ENCODE results near the gene CAGE1. TPM values are rescaled to one million over a fixed set of nuclear protein-coding genes. Genes with fewer than 3 reads are reported as not detected.

Gene CAGE1
- total RNA-seq, 2 experiments from 2014 or later = 0.16 to 0.18 TPM

DNA sequence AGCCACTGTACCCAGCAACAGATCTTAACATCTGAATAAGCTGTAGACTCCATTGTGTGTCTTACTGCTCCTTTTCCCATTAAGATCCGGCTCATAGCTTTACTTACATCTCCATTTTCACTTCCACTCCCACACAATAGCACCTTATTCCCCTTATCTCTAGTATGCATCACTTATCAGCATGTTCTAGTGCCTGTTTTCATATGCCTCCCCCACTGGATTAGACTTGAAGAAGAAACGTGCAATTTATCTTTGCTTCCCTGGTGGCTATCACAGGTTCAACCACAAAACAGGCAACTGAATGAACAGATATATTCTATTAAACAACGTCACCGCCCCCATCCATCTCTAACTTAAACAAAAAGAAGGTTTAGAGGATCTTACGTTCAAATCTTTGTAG lies 88.6 kb downstream of the CAGE1 start:
- Mint-ChIP-seq H3K4me1 (ENCODE audit: low read depth) (peaks cover 13% of the 10 kb centered on the region), H3K4me3 (no peak overlapping the region), H3K9me3 (ENCODE audit: insufficient read depth) (no peaks in the 10 kb centered on the region), H3K27ac (no peak overlapping the region), H3K27me3 (ENCODE audit: low read depth) (no peaks in the 10 kb centered on the region), H3K36me3 (ENCODE audit: low read depth) (peaks cover 76% of the 10 kb centered on the region)
- ATAC-seq (no peak), DNase-seq (no peak)
- POLR2A ChIA-PET = no interaction called here
- CTCF ChIA-PET = interaction anchor here (1.0 to 1.2 kb wide), 2 partner anchors 12 to 89 kb away, joined by 3 to 4 read pairs; partner anchors contain the start of genes CAGE1, RIOK1 and SSR1

- no peak for DNase-seq
- POLR2A ChIA-PET = no interaction called here
- H3K27ac Mint-ChIP-seq = no peak overlapping the region
These were observed 91.4 kb downstream of the CAGE1 start for GRCh38 chr6:7298113-7298512.

DNA sequence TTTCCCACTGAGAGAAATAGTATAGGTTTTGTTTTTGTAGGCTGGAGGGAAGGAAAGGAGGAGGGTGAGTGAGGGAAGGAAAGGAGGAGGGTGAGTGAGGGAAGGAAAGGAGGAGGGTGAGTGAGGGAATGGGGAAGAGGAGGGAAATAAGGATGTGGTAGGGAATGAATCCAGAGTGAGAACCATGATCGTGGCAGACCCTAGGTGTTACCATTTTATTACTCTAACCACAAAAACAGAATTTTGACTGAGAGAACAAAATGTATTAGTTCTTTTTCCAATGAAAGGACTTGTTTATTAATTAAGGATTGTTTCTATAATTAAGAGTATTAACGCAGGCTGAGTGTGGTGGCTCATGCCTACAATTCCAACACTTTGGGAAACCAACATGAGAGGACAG lies 92.9 kb downstream of the CAGE1 start:
- Mint-ChIP-seq H3K27ac (no peak overlapping the region), H3K36me3 (ENCODE audit: low read depth) (peaks cover 64% of the 10 kb centered on the region), H3K4me1 (ENCODE audit: low read depth) (no peaks in the 10 kb centered on the region), H3K9me3 (ENCODE audit: insufficient read depth) (no peaks in the 10 kb centered on the region), H3K27me3 (ENCODE audit: low read depth) (no peaks in the 10 kb centered on the region), H3K4me3 (no peak overlapping the region)
- POLR2A ChIA-PET = no interaction called here
- CTCF ChIA-PET = interaction anchor here (0.7 kb wide), 1 partner anchor 21 kb away, joined by 4 read pairs; no protein-coding TSS in a partner anchor
- no peak for ATAC-seq
- no peak for DNase-seq

More at GRCh38 chr6:7298113-7298512, 91.4 kb downstream of the CAGE1 start:
- no peak for ATAC-seq
- Mint-ChIP-seq H3K4me1 (ENCODE audit: low read depth) (no peaks in the 10 kb centered on the region), H3K27me3 (ENCODE audit: low read depth) (no peaks in the 10 kb centered on the region), H3K36me3 (ENCODE audit: low read depth) (peaks cover 62% of the 10 kb centered on the region), H3K4me3 (no peak overlapping the region), H3K9me3 (ENCODE audit: insufficient read depth) (no peaks in the 10 kb centered on the region)
- CTCF ChIA-PET = no interaction called here

DNA sequence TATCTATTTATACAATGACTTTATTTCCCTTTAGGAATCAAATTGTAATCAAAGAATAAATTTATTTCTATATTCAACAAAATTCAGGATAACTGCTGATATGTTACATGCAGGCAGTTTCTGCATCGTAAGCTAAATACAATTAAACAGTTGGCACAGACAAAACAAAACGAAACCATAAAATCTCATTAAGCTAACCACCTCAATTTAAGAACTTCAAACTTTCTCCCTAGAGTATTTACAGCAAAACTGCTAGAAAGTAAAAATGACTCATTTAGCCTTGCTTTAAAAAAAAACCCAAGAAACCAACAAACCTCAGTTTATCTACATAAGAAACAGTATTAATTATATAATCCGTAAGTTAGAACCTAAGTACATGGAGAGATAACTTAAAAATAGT lies 93.6 kb downstream of the CAGE1 start:
- DNase-seq = no peak

GRCh38 chr6:7292596-7293255 lies 96.8 kb downstream of the CAGE1 start:
- no peak overlapping the region for H3K4me3 Mint-ChIP-seq
- no peak overlapping the region for H3K27ac Mint-ChIP-seq
- DNase-seq = no peak
- no peaks in the 10 kb centered on the region for H3K4me1 Mint-ChIP-seq (ENCODE audit: low read depth)
- POLR2A ChIA-PET = interaction anchor here (0.6 to 0.7 kb wide), 3 partner anchors 9 to 408 kb away, joined by 3 to 6 read pairs (median 4); no protein-coding TSS in a partner anchor
- H3K9me3 Mint-ChIP-seq (ENCODE audit: insufficient read depth) = no peaks in the 10 kb centered on the region
- H3K36me3 Mint-ChIP-seq (ENCODE audit: low read depth) = peaks cover 56% of the 10 kb centered on the region
- ATAC-seq = no peak
- CTCF ChIA-PET = interaction anchor here (1.3 to 1.4 kb wide), 2 partner anchors 13 to 17 kb away, joined by 5 to 7 read pairs; no protein-coding TSS in a partner anchor
- no peaks in the 10 kb centered on the region for H3K27me3 Mint-ChIP-seq (ENCODE audit: low read depth)

More for the DNA sequence above, 93.6 kb downstream of the CAGE1 start:
- Mint-ChIP-seq H3K27me3 (ENCODE audit: low read depth) (no peaks in the 10 kb centered on the region), H3K4me1 (ENCODE audit: low read depth) (no peaks in the 10 kb centered on the region), H3K27ac (no peak overlapping the region), H3K4me3 (no peak overlapping the region), H3K9me3 (ENCODE audit: insufficient read depth) (no peaks in the 10 kb centered on the region), H3K36me3 (ENCODE audit: low read depth) (peaks cover 60% of the 10 kb centered on the region)
- POLR2A ChIA-PET = no interaction called here
- ATAC-seq = no peak
- CTCF ChIA-PET = interaction anchor here (0.7 kb wide), 2 partner anchors 20 to 599 kb away, joined by 3 to 4 read pairs; no protein-coding TSS in a partner anchor

DNA sequence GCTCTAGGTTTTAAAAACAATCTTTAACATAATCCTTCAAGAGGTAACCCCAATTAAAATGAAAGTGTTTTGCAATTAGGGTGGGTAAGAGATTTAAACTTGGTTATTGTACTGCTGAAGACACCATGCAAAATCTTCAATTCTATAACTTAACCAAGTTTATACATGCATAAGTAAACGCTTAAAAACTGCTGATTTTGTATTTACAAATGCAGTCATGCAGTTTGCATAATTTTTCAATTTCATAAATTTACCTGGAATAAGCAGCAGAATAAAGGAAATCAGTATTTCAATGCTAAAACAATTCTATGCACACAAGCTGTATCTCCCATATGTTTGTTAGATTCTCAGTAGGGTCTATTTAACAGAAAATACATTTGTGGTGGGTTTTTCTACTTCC lies 99.5 kb downstream of the CAGE1 start:
- ATAC-seq = no peak
- CTCF ChIA-PET = no interaction called here
- POLR2A ChIA-PET = no interaction called here
- Mint-ChIP-seq H3K36me3 (ENCODE audit: low read depth) (peaks cover 57% of the 10 kb centered on the region), H3K4me3 (no peak overlapping the region), H3K4me1 (ENCODE audit: low read depth) (no peaks in the 10 kb centered on the region), H3K27ac (no peak overlapping the region), H3K27me3 (ENCODE audit: low read depth) (no peaks in the 10 kb centered on the region), H3K9me3 (ENCODE audit: insufficient read depth) (no peaks in the 10 kb centered on the region)
- DNase-seq = no peak

DNA sequence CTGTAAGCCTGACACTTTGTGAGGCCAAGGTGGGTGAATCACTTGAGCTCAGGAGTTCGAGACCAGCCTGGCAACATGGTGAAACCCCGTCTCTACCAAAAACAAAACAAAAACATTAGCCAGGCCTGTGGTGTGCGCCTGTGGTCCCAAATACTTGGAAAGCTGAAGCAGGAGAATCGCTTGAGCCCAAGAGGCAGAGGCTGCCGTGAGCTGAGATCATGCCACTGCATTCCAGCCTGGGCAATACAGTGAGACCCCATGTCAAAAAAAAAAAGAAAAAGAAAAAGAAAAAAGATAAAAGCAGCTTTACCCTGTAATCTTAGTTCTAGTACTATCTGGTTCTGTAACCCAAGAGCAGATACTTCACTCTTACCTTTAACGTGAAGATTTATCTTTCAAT lies 104.1 kb downstream of the CAGE1 start:
- no peaks in the 10 kb centered on the region for H3K27me3 Mint-ChIP-seq (ENCODE audit: low read depth)
- CTCF ChIA-PET = interaction anchor here (1.3 to 3.3 kb wide), 3 partner anchors 8 to 331 kb away, joined by 3 to 22 read pairs (median 3); no protein-coding TSS in a partner anchor
- DNase-seq (no peak), ATAC-seq (no peak)
- H3K36me3 Mint-ChIP-seq (ENCODE audit: low read depth) = peaks cover 48% of the 10 kb centered on the region
- H3K27ac Mint-ChIP-seq = no peak overlapping the region
- H3K4me3 Mint-ChIP-seq = no peak overlapping the region
- H3K4me1 Mint-ChIP-seq (ENCODE audit: low read depth) = peaks cover 16% of the 10 kb centered on the region
- H3K9me3 Mint-ChIP-seq (ENCODE audit: insufficient read depth) = no peaks in the 10 kb centered on the region
- POLR2A ChIA-PET = no interaction called here

DNA sequence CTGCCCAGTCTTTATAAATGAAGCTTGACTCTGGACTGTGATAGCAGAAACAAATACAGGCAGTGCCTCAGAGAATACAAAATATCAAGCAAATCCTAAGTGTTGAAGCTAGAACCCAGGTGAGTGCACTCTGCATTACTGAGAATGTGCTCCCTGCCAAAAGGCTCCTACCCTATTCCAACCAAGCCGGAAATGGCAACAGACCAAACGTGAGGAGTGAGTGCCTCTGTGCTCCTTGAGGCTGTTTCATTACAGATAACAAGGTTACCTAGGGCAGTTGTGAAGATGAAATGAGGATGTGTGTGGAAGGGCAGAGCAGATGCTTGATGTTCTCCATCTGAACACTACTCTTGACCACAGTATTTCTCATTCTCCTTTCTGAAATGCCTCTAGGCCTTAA lies 105.9 kb downstream of the CAGE1 start:
- H3K27me3 Mint-ChIP-seq (ENCODE audit: low read depth) = no peaks in the 10 kb centered on the region
- no peaks in the 10 kb centered on the region for H3K9me3 Mint-ChIP-seq (ENCODE audit: insufficient read depth)
- ChIA-PET POLR2A (interaction anchor here (0.5 kb wide), 1 partner anchor 818 kb away, joined by 3 read pairs; the partner anchor contains the start of gene EEF1E1), CTCF (interaction anchor here (1.5 to 2.7 kb wide), 3 partner anchors 9 to 333 kb away, joined by 3 to 7 read pairs (median 5); no protein-coding TSS in a partner anchor)
- no peak overlapping the region for H3K4me3 Mint-ChIP-seq
- no peak overlapping the region for H3K27ac Mint-ChIP-seq
- H3K4me1 Mint-ChIP-seq (ENCODE audit: low read depth) = peaks cover 16% of the 10 kb centered on the region
- H3K36me3 Mint-ChIP-seq (ENCODE audit: low read depth) = peaks cover 32% of the 10 kb centered on the region
- DNase-seq = no peak
- no peak for ATAC-seq

- H3K9me3 Mint-ChIP-seq (ENCODE audit: insufficient read depth) = no peaks in the 10 kb centered on the region
- H3K27ac Mint-ChIP-seq = peak overlapping the region; percentile 76
- DNase-seq (no peak), ATAC-seq (peak; percentile 47)
- CTCF ChIA-PET = interaction anchor here (1.5 to 2.7 kb wide), 3 partner anchors 7 to 334 kb away, joined by 3 to 7 read pairs (median 5); no protein-coding TSS in a partner anchor
- peaks cover 16% of the 10 kb centered on the region for H3K4me1 Mint-ChIP-seq (ENCODE audit: low read depth)
- H3K4me3 Mint-ChIP-seq = no peak overlapping the region
- peaks cover 24% of the 10 kb centered on the region for H3K36me3 Mint-ChIP-seq (ENCODE audit: low read depth)
- H3K27me3 Mint-ChIP-seq (ENCODE audit: low read depth) = no peaks in the 10 kb centered on the region
- POLR2A ChIA-PET = interaction anchor here (0.9 kb wide), 1 partner anchor 20 kb away, joined by 4 read pairs; no protein-coding TSS in a partner anchor
These were observed 107.2 kb downstream of the CAGE1 start for GRCh38 chr6:7282097-7282906.

Other genes starting within 250 kb of the CAGE1 start
- gene SSR1, start 76.5 kb downstream of the CAGE1 start, total RNA-seq = 100 to 1,000 TPM; 122 to 130 TPM
- 10 to 100 TPM; 35.8 to 37.0 TPM for gene RIOK1, start 66 bp upstream of the CAGE1 start, total RNA-seq
- gene DSP, start 151.9 kb upstream of the CAGE1 start, total RNA-seq = under 1 TPM; 0.08 to 0.13 TPM
- gene SNRNP48, start 200.5 kb upstream of the CAGE1 start, total RNA-seq = 10 to 100 TPM; 16.5 to 19.7 TPM